ENCODE data around the gene GATA5.

Gene GATA5

GRCh38 chr20:62452475-62453095 is 23.2 kb downstream of the GATA5 start:
- Histone ChIP-seq H3K9ac (ENCODE audit: low read length) (no peak overlapping the region), H3K4me3 (ENCODE audit: low read depth, low read length, poor library complexity, severe bottlenecking) (no peak overlapping the region), H3K36me3 (ENCODE audit: insufficient read depth, low read length) (no peaks in the 10 kb centered on the region), H3K27ac (ENCODE audit: low read depth, low read length, poor library complexity, severe bottlenecking) (no peak overlapping the region), H3F3A (ENCODE audit: insufficient read depth, low read length) (no peaks in the 10 kb centered on the region), H3K79me2 (ENCODE audit: insufficient read depth, low read length) (no peaks in the 10 kb centered on the region), H3K9me2 (ENCODE audit: low read depth, low read length) (no peaks in the 10 kb centered on the region), H3K27me3 (ENCODE audit: insufficient read depth, low read length) (0 out of 2 replicates have a peak, but pooled peaks cover 3% of the 10 kb centered on the region), H3K4me2 (ENCODE audit: low read length) (no peak overlapping the region), H3K9me3 (ENCODE audit: low read length) (no peaks in the 10 kb centered on the region), H4K20me1 (ENCODE audit: insufficient read depth, low read length) (no peaks in the 10 kb centered on the region), H3K4me1 (ENCODE audit: insufficient read depth, low read length, severe bottlenecking) (no peaks in the 10 kb centered on the region), H2AFZ (ENCODE audit: low read length) (no peak overlapping the region)
- TF ChIP-seq CTCF (IDR thresholded peaks at IDR 0.05; ENCODE audit: low read length): no peak
- no peak for TF ChIP-seq EZH2 (IDR thresholded peaks at IDR 0.05; ENCODE audit: borderline replicate concordance, low read length)

GRCh38 chr20:62451970-62452369 is 23.8 kb downstream of the GATA5 start:
- no peak for TF ChIP-seq EZH2 (IDR thresholded peaks at IDR 0.05; ENCODE audit: borderline replicate concordance, low read length)
- no peak for TF ChIP-seq CTCF (IDR thresholded peaks at IDR 0.05; ENCODE audit: low read length)
- Histone ChIP-seq H3K4me2 (ENCODE audit: low read length) (no peak overlapping the region), H3F3A (ENCODE audit: insufficient read depth, low read length) (no peaks in the 10 kb centered on the region), H3K4me1 (ENCODE audit: insufficient read depth, low read length, severe bottlenecking) (no peaks in the 10 kb centered on the region), H4K20me1 (ENCODE audit: insufficient read depth, low read length) (no peaks in the 10 kb centered on the region), H3K27me3 (ENCODE audit: insufficient read depth, low read length) (no peaks in the 10 kb centered on the region), H3K79me2 (ENCODE audit: insufficient read depth, low read length) (no peaks in the 10 kb centered on the region), H2AFZ (ENCODE audit: low read length) (no peak overlapping the region), H3K9ac (ENCODE audit: low read length) (no peak overlapping the region), H3K9me3 (ENCODE audit: low read length) (no peaks in the 10 kb centered on the region), H3K36me3 (ENCODE audit: insufficient read depth, low read length) (no peaks in the 10 kb centered on the region), H3K4me3 (ENCODE audit: low read depth, low read length, poor library complexity, severe bottlenecking) (no peak overlapping the region), H3K27ac (ENCODE audit: low read depth, low read length, poor library complexity, severe bottlenecking) (no peak overlapping the region), H3K9me2 (ENCODE audit: low read depth, low read length) (no peaks in the 10 kb centered on the region)

GRCh38 chr20:62451156-62451767 is 24.5 kb downstream of the GATA5 start:
- Histone ChIP-seq H2AFZ (ENCODE audit: low read length) (no peak overlapping the region), H3K36me3 (ENCODE audit: insufficient read depth, low read length) (no peaks in the 10 kb centered on the region), H3K27me3 (ENCODE audit: insufficient read depth, low read length) (no peaks in the 10 kb centered on the region), H3K9me2 (ENCODE audit: low read depth, low read length) (no peaks in the 10 kb centered on the region), H3K9ac (ENCODE audit: low read length) (no peak overlapping the region), H3F3A (ENCODE audit: insufficient read depth, low read length) (no peaks in the 10 kb centered on the region), H3K4me1 (ENCODE audit: insufficient read depth, low read length, severe bottlenecking) (no peaks in the 10 kb centered on the region), H3K79me2 (ENCODE audit: insufficient read depth, low read length) (no peaks in the 10 kb centered on the region), H3K9me3 (ENCODE audit: low read length) (no peaks in the 10 kb centered on the region), H3K27ac (ENCODE audit: low read depth, low read length, poor library complexity, severe bottlenecking) (no peak overlapping the region), H3K4me2 (ENCODE audit: low read length) (no peak overlapping the region), H3K4me3 (ENCODE audit: low read depth, low read length, poor library complexity, severe bottlenecking) (no peak overlapping the region), H4K20me1 (ENCODE audit: insufficient read depth, low read length) (no peaks in the 10 kb centered on the region)
- TF ChIP-seq EZH2 (IDR thresholded peaks at IDR 0.05; ENCODE audit: borderline replicate concordance, low read length): no peak
- TF ChIP-seq CTCF (IDR thresholded peaks at IDR 0.05; ENCODE audit: low read length): no peak
